OCI-LY7 (cell line): ENCODE data around the gene SLC6A17.

ENCODE experiments used
- CTCF ChIP-seq: fragments of 200-600 bp; sonication (generic); conservative IDR thresholded peaks from 2 replicates; pipeline ENCODE4 v1.5.1; 2014; ENCODE audit warnings: mild to moderate bottlenecking, antibody characterized with exemption, low read length, moderate library complexity, mixed read lengths
- EZH2phosphoT487 ChIP-seq: fragments of 200-600 bp; sonication (generic); IDR thresholded peaks from 2 replicates; pipeline ENCODE4 v1.6.1; 2018; ENCODE audit warnings: low read depth, borderline replicate concordance, mild to moderate bottlenecking, mixed run types, antibody characterized with exemption, low read length, moderate library complexity, mixed read lengths

DNA sequence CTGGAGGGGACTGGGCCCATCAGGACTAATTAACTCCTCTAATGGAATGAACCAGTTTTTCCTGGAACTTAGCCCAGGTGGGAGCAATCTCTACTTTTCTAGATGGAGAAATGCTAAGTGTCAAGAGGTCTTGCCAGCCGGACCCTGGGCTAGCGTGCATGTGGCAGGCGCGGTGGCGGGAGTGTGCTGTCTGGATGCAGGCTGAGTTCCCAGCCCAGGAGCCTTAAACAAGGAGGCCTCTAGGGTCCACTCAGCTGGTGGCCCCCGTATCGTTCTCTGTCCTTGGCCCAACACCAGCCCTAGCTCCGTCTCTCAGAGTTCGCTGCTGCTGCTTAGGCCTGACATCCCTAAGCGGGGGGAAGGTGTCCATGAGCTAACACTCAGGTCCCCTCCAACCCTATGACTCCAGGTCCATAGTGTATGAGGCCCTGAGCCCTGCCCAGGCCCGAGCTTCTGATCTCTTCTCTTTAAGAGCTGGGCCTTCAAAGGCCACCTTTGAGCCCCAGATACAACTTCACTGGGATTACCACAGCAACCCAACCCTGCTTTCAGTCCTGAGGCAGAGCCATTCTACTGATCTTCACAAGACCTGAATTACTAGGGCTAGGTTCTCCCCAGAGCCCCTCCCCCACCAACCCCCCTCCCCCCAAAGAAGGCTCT lies 56.1 kb downstream of the SLC6A17 start:
- TF ChIP-seq CTCF: no peak
- no peak for TF ChIP-seq EZH2phosphoT487
